Colonic mucosa (tissue), 4 donors: ENCODE measurements around the gene MED29. TPM values are rescaled to one million over a fixed set of nuclear protein-coding genes. Genes with fewer than 3 reads are reported as not detected.

ENCODE experiments used
- DNase-seq: peaks from one replicate; pipeline ENCODE4 v3.0.0-alpha.2; 2020
- H3K27ac ChIP-seq: fragments of 200-600 bp; one replicate; pipeline ENCODE4 v1.8.0; 2021
- H3K27me3 ChIP-seq: fragments of 200-600 bp; one replicate; pipeline ENCODE4 v1.8.0; 2021
- H3K36me3 ChIP-seq: fragments of 200-600 bp; one replicate; pipeline ENCODE4 v1.8.0; 2021
- H3K4me1 ChIP-seq: fragments of 200-600 bp; one replicate; pipeline ENCODE4 v1.8.0; 2021; ENCODE audit warnings: mild to moderate bottlenecking
- H3K4me3 ChIP-seq: fragments of 200-600 bp; one replicate; pipeline ENCODE4 v1.8.0; 2021
- H3K9ac ChIP-seq, 2 donors: one replicate each; pipeline ENCODE4 v1.7.0; 2013; ENCODE audit warnings: control low read depth in 2 of 2, low read depth in 2 of 2, low read length in 2 of 2
- H3K9me3 ChIP-seq: fragments of 200-600 bp; one replicate; pipeline ENCODE4 v1.8.0; 2021
- intact Hi-C: fragments of 100-400 bp; cut with DNase I; formaldehyde crosslinking; loops from one replicate; pipeline ENCODE4 v1.14.1; 2022
- total RNA-seq, 2 donors: library from RNA; stranded (reverse); fragmentation: NEBNext Ultra II Directional in 1 of 2; extraction: Animal tissue kit (Norgen Biotek cat#: 25700) in 1 of 2; gene quantifications; one replicate each; pipeline ENCODE4 v1.2.1, GENCODE V29; 2021
- TF ChIP-seq, protein P1 (sequence below): fragments of 200-600 bp; IDR thresholded peaks from one replicate; pipeline ENCODE4 v1.8.0; 2022; ENCODE audit warnings: antibody characterized with exemption, mild to moderate bottlenecking
- donor health status: healthy.
- donor health status: DM: no; HTN: no; CAD: no.
- donor health status: DM: no; HTN: no; CAD: no.

The MED29 gene
- total RNA-seq, 2 donors from 2014 or later: 22.8 to 37.5 TPM

DNA sequence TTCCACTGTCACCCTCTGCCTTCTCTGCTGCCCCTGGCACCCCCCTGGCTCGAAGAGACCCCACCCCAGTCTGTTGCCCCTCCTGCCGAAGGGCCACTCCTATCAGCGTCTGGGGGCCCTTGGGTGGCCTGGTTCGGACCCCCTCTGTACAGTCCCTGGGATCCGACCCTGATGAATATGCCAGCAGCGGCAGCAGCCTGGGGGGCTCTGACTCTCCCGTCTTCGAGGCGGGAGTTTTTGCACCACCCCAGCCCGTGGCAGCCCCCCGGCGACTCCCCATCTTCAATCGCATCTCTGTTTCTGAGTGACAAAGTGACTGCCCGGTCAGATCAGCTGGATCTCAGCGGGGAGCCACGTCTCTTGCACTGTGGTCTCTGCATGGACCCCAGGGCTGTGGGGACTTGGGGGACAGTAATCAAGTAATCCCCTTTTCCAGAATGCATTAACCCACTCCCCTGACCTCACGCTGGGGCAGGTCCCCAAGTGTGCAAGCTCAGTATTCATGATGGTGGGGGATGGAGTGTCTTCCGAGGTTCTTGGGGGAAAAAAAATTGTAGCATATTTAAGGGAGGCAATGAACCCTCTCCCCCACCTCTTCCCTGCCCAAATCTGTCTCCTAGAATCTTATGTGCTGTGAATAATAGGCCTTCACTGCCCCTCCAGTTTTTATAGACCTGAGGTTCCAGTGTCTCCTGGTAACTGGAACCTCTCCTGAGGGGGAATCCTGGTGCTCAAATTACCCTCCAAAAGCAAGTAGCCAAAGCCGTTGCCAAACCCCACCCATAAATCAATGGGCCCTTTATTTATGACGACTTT is 17.4 kb downstream of the MED29 start:
- intact Hi-C loops: no loop called here
- peak; percentile 57 for DNase-seq
- H3K4me1 ChIP-seq: peaks cover 13% of the 10 kb centered on the region

DNA sequence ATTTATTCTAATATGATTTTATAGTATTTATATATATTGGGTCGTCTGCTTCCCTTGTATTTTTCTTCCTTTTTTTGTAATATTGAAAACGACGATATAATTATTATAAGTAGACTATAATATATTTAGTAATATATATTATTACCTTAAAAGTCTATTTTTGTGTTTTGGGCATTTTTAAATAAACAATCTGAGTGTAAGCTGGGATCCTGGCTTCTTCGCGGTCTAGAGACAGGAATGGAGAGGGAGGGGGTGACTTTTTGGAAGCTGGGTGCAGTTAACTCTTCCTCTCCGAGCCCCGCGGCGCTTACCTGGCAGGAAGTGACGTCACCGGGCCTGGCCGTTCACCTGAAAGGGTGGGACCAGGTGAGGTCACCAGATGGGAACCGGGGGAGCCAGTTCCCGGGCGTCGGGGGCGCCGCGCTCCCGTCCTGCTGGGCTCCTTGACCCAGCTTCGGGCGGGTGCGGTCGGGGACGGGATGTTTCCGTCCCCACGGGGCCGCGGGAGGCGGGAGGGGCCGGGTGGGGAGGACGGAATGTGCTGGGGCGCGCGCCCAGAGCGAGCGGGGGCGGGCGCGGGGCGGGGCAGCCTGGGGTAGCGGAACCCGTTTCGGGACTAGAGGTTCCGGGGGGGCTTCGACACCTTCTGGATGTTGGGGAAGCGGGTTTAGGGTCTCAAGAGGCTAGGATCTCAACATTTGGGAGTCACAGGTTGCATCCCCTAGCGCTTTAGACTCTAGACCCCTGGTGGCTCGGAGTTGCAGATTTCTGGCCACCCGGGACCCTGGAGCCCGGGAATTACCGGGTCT is 18.2 kb downstream of the MED29 start:
- Histone ChIP-seq H3K9ac (peak overlapping the region; percentile 98 to 100), H3K27ac (peak overlapping the region; percentile 100), H3K36me3 (peaks cover 10% of the 10 kb centered on the region), H3K27me3 (peaks cover 15% of the 10 kb centered on the region), H3K4me3 (peak overlapping the region; percentile 96), H3K9me3 (no peaks in the 10 kb centered on the region), H3K4me1 (peaks cover 13% of the 10 kb centered on the region)
- TF ChIP-seq, protein P1, sequence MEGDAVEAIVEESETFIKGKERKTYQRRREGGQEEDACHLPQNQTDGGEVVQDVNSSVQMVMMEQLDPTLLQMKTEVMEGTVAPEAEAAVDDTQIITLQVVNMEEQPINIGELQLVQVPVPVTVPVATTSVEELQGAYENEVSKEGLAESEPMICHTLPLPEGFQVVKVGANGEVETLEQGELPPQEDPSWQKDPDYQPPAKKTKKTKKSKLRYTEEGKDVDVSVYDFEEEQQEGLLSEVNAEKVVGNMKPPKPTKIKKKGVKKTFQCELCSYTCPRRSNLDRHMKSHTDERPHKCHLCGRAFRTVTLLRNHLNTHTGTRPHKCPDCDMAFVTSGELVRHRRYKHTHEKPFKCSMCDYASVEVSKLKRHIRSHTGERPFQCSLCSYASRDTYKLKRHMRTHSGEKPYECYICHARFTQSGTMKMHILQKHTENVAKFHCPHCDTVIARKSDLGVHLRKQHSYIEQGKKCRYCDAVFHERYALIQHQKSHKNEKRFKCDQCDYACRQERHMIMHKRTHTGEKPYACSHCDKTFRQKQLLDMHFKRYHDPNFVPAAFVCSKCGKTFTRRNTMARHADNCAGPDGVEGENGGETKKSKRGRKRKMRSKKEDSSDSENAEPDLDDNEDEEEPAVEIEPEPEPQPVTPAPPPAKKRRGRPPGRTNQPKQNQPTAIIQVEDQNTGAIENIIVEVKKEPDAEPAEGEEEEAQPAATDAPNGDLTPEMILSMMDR: no peak
- intact Hi-C loops: no loop called here
- DNase-seq: peak; percentile 97

More for the DNA sequence above, 17.4 kb downstream of the MED29 start:
- H3K36me3 ChIP-seq: peaks cover 10% of the 10 kb centered on the region
- TF ChIP-seq, protein P1: no peak
- no peaks in the 10 kb centered on the region for H3K9me3 ChIP-seq
- peak overlapping the region; percentile 96 for H3K4me3 ChIP-seq
- H3K27ac ChIP-seq: peak overlapping the region; percentile 100
- peaks cover 10% of the 10 kb centered on the region for H3K27me3 ChIP-seq
- H3K9ac ChIP-seq: peak overlapping the region; percentile 98 to 100

DNA sequence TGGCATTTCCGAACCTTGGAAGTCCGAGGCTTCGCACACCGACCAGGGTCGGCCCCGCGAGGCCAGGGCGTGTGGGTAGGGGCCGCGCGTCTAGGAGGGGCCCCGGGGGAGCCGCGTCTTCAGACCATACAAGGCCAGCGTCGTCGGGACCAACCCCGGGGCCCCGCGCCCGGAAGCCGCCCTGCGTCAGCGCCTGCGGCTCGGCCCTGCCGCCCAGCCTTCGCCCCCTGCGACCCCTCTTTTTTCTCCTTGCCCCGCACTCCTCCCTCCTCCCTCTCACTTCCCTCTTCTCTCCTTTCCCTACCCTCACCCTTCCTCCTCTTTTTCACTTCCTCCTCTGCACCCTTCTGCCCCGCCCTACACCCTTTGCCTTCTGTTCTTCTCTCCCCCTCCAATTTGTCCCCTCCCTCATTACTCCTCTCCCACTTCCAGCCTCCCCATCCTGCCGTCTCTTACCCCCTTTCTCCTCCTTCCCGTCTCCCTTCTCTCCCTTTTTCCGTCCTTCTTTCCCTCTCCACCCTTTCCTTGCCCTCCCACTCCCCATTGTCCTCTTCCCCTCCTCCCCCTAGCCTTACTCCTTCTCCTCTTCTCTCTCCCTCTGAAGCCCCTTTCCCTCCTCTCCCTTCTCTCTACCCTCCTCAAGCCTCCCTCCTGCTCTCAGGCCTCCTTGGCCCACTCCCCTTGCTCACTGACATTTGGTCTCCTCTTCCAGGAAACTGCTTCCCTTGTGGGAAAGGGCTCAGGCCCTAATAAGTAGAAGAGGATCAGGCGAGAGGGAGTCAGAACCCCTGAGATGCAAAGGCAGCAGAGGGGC is 19.0 kb downstream of the MED29 start:
- no peaks in the 10 kb centered on the region for H3K9me3 ChIP-seq
- peaks cover 13% of the 10 kb centered on the region for H3K4me1 ChIP-seq
- H3K27ac ChIP-seq: peak overlapping the region; percentile 100
- H3K9ac ChIP-seq: peak overlapping the region; percentile 88 to 98
- peak; percentile 76 for DNase-seq
- intact Hi-C loops: no loop called here
- H3K36me3 ChIP-seq: peaks cover 10% of the 10 kb centered on the region
- TF ChIP-seq, protein P1: no peak
- H3K4me3 ChIP-seq: peak overlapping the region; percentile 96
- peaks cover 15% of the 10 kb centered on the region for H3K27me3 ChIP-seq

DNA sequence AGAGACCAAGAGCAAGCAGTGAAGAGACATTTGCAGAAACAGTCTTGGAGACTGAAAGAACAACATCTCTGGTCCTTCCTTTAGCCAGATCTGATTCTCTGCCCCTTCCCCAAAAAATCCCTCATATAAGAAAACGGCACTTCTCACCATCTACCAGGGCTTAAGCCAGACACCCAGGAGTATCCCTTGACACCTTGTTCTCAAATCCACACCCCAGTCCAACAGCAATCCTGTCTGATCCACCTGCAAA is 19.6 kb downstream of the MED29 start:
- Histone ChIP-seq H3K4me1 (peaks cover 13% of the 10 kb centered on the region), H3K9me3 (no peaks in the 10 kb centered on the region), H3K9ac (peak overlapping the region; percentile 88 to 98), H3K27ac (peak overlapping the region; percentile 100), H3K36me3 (peaks cover 10% of the 10 kb centered on the region), H3K27me3 (peaks cover 15% of the 10 kb centered on the region), H3K4me3 (peak overlapping the region; percentile 96)
- intact Hi-C loops: no loop called here
- DNase-seq: no peak
- TF ChIP-seq, protein P1: no peak
